Stimulated activated CD8-positive, alpha-beta memory T cell treated with anti-CD3 and anti-CD28 coated beads, Interleukin-15, amount 100 ng/mL, for 4 hours (primary cell): ENCODE measurements around the gene NANS.
A peak's percentile ranks its signal among the peaks of the same experiment; 100 is the strongest.
"Not testable (repeated sequence)": the region's sequence is repeated elsewhere in the genome, so short reads cannot be mapped to it uniquely, and the experiment has no call there.

Source experiments
- DNase-seq, 2 donors: peaks; one replicate each; pipeline ENCODE4 v3.0.0-alpha.2; 2020; ENCODE audit warnings: low read depth in 2 of 2

The NANS gene

GRCh38 chr9:98056269-98057137 lies at the start of gene NANS:
Gene NANS, plus strand, starts transcription at chr9:98056732. Its CDS starts 77 bp downstream, at chr9:98056809.
- peak; percentile 85 to 87 for DNase-seq

- DNase-seq: no peak
Measured at GRCh38 chr9:98007251-98007928, 49.1 kb upstream of the NANS start.

GRCh38 chr9:98008764-98009163 lies 47.8 kb upstream of the NANS start:
- no peak for DNase-seq

GRCh38 chr9:98009437-98009836 lies 47.1 kb upstream of the NANS start:
- no peak for DNase-seq

GRCh38 chr9:98009936-98010335 lies 46.6 kb upstream of the NANS start:
- no peak for DNase-seq

GRCh38 chr9:98010445-98010844 lies 46.1 kb upstream of the NANS start:
- DNase-seq: no peak

- DNase-seq: no peak
Measured at GRCh38 chr9:98011122-98011521, 45.4 kb upstream of the NANS start.

- DNase-seq: no peak
Measured at GRCh38 chr9:98016137-98016680, 40.3 kb upstream of the NANS start.

GRCh38 chr9:98017306-98017705 lies 39.2 kb upstream of the NANS start:
- DNase-seq: no peak

- no peak for DNase-seq
Measured at GRCh38 chr9:98018347-98018746, 38.2 kb upstream of the NANS start.

GRCh38 chr9:98019098-98019497 lies 37.4 kb upstream of the NANS start:
- no peak for DNase-seq

GRCh38 chr9:98019869-98020268 lies 36.7 kb upstream of the NANS start:
- DNase-seq: not testable (repeated sequence)

GRCh38 chr9:98020476-98021145 lies 35.9 kb upstream of the NANS start:
- no peak for DNase-seq

GRCh38 chr9:98021306-98022040 lies 35.1 kb upstream of the NANS start:
- no peak for DNase-seq

- DNase-seq: no peak
Measured at GRCh38 chr9:98022447-98022846, 34.1 kb upstream of the NANS start.

GRCh38 chr9:98024702-98025101 lies 31.8 kb upstream of the NANS start:
- DNase-seq: no peak

- DNase-seq: no peak
Measured at GRCh38 chr9:98031169-98031568, 25.4 kb upstream of the NANS start.

GRCh38 chr9:98031935-98032334 lies 24.6 kb upstream of the NANS start:
- no peak for DNase-seq

- peak; percentile 58 to 82 for DNase-seq
Measured at GRCh38 chr9:98034593-98035546, 21.7 kb upstream of the NANS start.

GRCh38 chr9:98037357-98037756 lies 19.2 kb upstream of the NANS start:
- no peak for DNase-seq
